ENCODE results near the gene ABCC11. TPM values are rescaled to one million over a fixed set of nuclear protein-coding genes. Genes with fewer than 3 reads are reported as not detected.

Gene ABCC11
- total and polyA plus RNA-seq, 2 of the 13 experiments (the other 11 are each of a cell fraction or from before 2014, with no cell fraction given): 1.0 to 1.4 TPM

GRCh38 chr16:48282636-48283263 lies 35.4 kb upstream of the ABCC11 start:
- no peak for DNase-seq (ENCODE audit: low spot score)
- no peak overlapping the region for H2AFZ ChIP-seq (ENCODE audit: low read length)
- ChIA-PET POLR2A (no interaction called here), CTCF (ENCODE audit: low intra/inter-chr PET ratio, low total read pairs) (no interaction called here)
- peaks cover 12% of the 10 kb centered on the region for H3K9me3 ChIP-seq (ENCODE audit: low read length)
- peaks cover 10 to 52% of the 10 kb centered on the region in 2 experiments for H3K36me3 ChIP-seq (replicated peaks in 1 of 2; ENCODE audit: control insufficient read depth in 1 of 2, insufficient read depth in 2 of 2, low read length in 2 of 2)
- H3K4me2 ChIP-seq (ENCODE audit: low read depth, low read length): no peak overlapping the region
- H3K27ac ChIP-seq (ENCODE audit: extremely low read length, insufficient read depth, low read length): no peak overlapping the region
- H3K4me1 ChIP-seq (ENCODE audit: insufficient read depth, low read length): peaks cover 10% of the 10 kb centered on the region
- no peaks in the 10 kb centered on the region for H4K20me1 ChIP-seq (ENCODE audit: insufficient read depth, low read length)
- TF ChIP-seq ZNF460 (CRISPR knock-in tag; IDR thresholded peaks at IDR 0.05; ENCODE audit: borderline replicate concordance): no peak
- TF ChIP-seq ZNF274 (CRISPR knock-in tag; IDR thresholded peaks at IDR 0.05): no peak
- no peak for TF ChIP-seq ZNF556 (CRISPR knock-in tag; IDR thresholded peaks at IDR 0.05; ENCODE audit: borderline replicate concordance)
- no peak for TF ChIP-seq SMC3 (IDR thresholded peaks at IDR 0.05; ENCODE audit: low read length)
- TF ChIP-seq POLR2A (IDR thresholded peaks at IDR 0.05; ENCODE audit: insufficient read depth in 1 of 2, low read depth in 2 of 2, low read length in 2 of 2): no peak
- TF ChIP-seq MTA3 (CRISPR knock-in tag; IDR thresholded peaks at IDR 0.05): no peak
- no peak for TF ChIP-seq SP140L (CRISPR knock-in tag; IDR thresholded peaks at IDR 0.05; ENCODE audit: borderline replicate concordance)
- no peak for TF ChIP-seq ZNF687 (CRISPR knock-in tag; IDR thresholded peaks at IDR 0.05)
- no peak for TF ChIP-seq ZBTB14 (CRISPR knock-in tag; IDR thresholded peaks at IDR 0.05)
- TF ChIP-seq, protein P1, sequence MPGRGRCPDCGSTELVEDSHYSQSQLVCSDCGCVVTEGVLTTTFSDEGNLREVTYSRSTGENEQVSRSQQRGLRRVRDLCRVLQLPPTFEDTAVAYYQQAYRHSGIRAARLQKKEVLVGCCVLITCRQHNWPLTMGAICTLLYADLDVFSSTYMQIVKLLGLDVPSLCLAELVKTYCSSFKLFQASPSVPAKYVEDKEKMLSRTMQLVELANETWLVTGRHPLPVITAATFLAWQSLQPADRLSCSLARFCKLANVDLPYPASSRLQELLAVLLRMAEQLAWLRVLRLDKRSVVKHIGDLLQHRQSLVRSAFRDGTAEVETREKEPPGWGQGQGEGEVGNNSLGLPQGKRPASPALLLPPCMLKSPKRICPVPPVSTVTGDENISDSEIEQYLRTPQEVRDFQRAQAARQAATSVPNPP (CRISPR knock-in tag; IDR thresholded peaks at IDR 0.05): no peak
- no peak for TF ChIP-seq HIVEP1 (CRISPR knock-in tag; IDR thresholded peaks at IDR 0.05)
- no peak for TF ChIP-seq ZNF615 (CRISPR knock-in tag; IDR thresholded peaks at IDR 0.05; ENCODE audit: borderline replicate concordance)
- no peaks in the 10 kb centered on the region for H3K27me3 ChIP-seq (ENCODE audit: control insufficient read depth in 1 of 2, insufficient read depth in 2 of 2, low read length in 2 of 2)
- in situ Hi-C loops (cut with HindIII; ENCODE audit: extremely low pct_ligation_motif_present, low pct_unique_long_range_greater_than_20kb): no loop called here
- H3K4me3 ChIP-seq (replicated peaks in 1 of 3; ENCODE audit: insufficient read depth in 1 of 3, low read depth in 2 of 3, low read length in 3 of 3): no peak overlapping the region
- no peak for FAIRE-seq
- BruUV-seq (replicated peaks): TSS peak; percentile 14
- no peaks in the 10 kb centered on the region for H3K79me2 ChIP-seq (ENCODE audit: insufficient read depth, low read length)
- WGBS (ENCODE audit: low lambda C conversion rate): 99% methylated on average over 2 of the region's 2 CpGs
- ATAC-seq: no peak
- no peak overlapping the region for H3K9ac ChIP-seq (ENCODE audit: insufficient read depth, low read depth, low read length)
- intact Hi-C loops (cut with micrococcal nuclease; ENCODE audit: unreplicated experiment): no loop called here

Data from HepG2 (cell line).